HEK293 (cell line): ENCODE results near the gene AFF2.
A peak's percentile ranks its signal among the peaks of the same experiment; 100 is the strongest.

Experiments used
- CTCF ChIA-PET: fragments of 350-600 bp; formaldehyde crosslinking; extraction: SDS; loops from one replicate; lab custom pipeline; 2021; ENCODE audit warnings: antibody characterized with exemption; lab: Yijun Ruan, JAX
- POLR2A ChIA-PET: fragments of 300-600 bp; formaldehyde crosslinking; extraction: SDS; loops from one replicate; lab custom pipeline; 2020; ENCODE audit warnings: antibody characterized with exemption, inconsistent platforms; lab: Yijun Ruan, JAX
- H3K27ac ChIP-seq: fragments of 200-500 bp; sonication (Bioruptor generic); 2 replicates; pipeline ENCODE4 v1.5.1; 2014; ENCODE audit warnings: low read depth, low read length, control low read depth, inconsistent platforms; ENCODE audit errors: extremely low read depth
- H3K36me3 ChIP-seq, 2 experiments: fragments of 200-500 bp in 1 of 2; sonication (Bioruptor generic) in 1 of 2; 1 replicate in 1 of 2; 2 replicates in 1 of 2; pipeline ENCODE4 v1.5.1; 2014 to 2017; ENCODE audit warnings: inconsistent platforms in 2 of 2, low read length in 2 of 2; ENCODE audit not compliant: control insufficient read depth in 2 of 2, insufficient read depth in 1 of 2
- H3K4me1 ChIP-seq: fragments of 200-500 bp; sonication (Bioruptor generic); 2 replicates; pipeline ENCODE4 v1.5.1; 2014; ENCODE audit warnings: mild to moderate bottlenecking, low read length, inconsistent platforms; ENCODE audit not compliant: control insufficient read depth, insufficient read depth
- H3K4me3 ChIP-seq: 2 replicates; pipeline ENCODE4 v1.5.1; 2011; ENCODE audit warnings: low read depth, mild to moderate bottlenecking, control low read depth, low read length, moderate library complexity
- H3K9me3 ChIP-seq: fragments of 200-500 bp; sonication (Bioruptor generic); 2 replicates; pipeline ENCODE4 v1.5.1; 2014; ENCODE audit warnings: low read depth, low read length, inconsistent platforms; ENCODE audit not compliant: control insufficient read depth, insufficient read depth
- ATF2 ChIP-seq: fragments of 450-650 bp; formaldehyde crosslinking; IDR thresholded peaks from 2 replicates; pipeline ENCODE4 v1.5.1; 2016; ENCODE audit warnings: missing biosample characterization, missing genetic modification characterization, low read depth
- IKZF3 ChIP-seq: fragments of 450-650 bp; IDR thresholded peaks from 2 replicates; pipeline ENCODE4 v1.5.0; 2018; ENCODE audit warnings: missing biosample characterization, mild to moderate bottlenecking, missing genetic modification characterization, moderate library complexity
- MZF1 ChIP-seq: fragments of 450-650 bp; formaldehyde crosslinking; IDR thresholded peaks from 2 replicates; pipeline ENCODE4 v1.5.1; 2017; ENCODE audit warnings: missing biosample characterization, missing genetic modification characterization, borderline replicate concordance
- PRDM1 ChIP-seq: fragments of 450-650 bp; formaldehyde crosslinking; IDR thresholded peaks from 2 replicates; pipeline ENCODE4; 2016; ENCODE audit warnings: missing biosample characterization, missing genetic modification characterization
- REPIN1 ChIP-seq: fragments of 450-650 bp; formaldehyde crosslinking; IDR thresholded peaks from 2 replicates; pipeline ENCODE4 v1.5.1; 2017; ENCODE audit warnings: missing biosample characterization, missing genetic modification characterization, low read depth
- SCRT2 ChIP-seq: fragments of 450-650 bp; formaldehyde crosslinking; IDR thresholded peaks from 2 replicates; pipeline ENCODE4 v1.5.1; 2016; ENCODE audit warnings: missing biosample characterization, missing genetic modification characterization
- SP2 ChIP-seq: fragments of 450-650 bp; formaldehyde crosslinking; IDR thresholded peaks from 2 replicates; pipeline ENCODE4 v1.5.1; 2016; ENCODE audit warnings: missing biosample characterization, missing genetic modification characterization
- ZFP3 ChIP-seq: fragments of 450-650 bp; formaldehyde crosslinking; IDR thresholded peaks from 2 replicates; pipeline ENCODE4 v1.5.1; 2016; ENCODE audit warnings: low read depth, missing biosample characterization, missing genetic modification characterization
- ZFP37 ChIP-seq: fragments of 450-650 bp; formaldehyde crosslinking; IDR thresholded peaks from 2 replicates; pipeline ENCODE4 v1.5.1; 2016; ENCODE audit warnings: missing biosample characterization, missing genetic modification characterization
- ZNF121 ChIP-seq: fragments of 450-650 bp; formaldehyde crosslinking; IDR thresholded peaks from 2 replicates; pipeline ENCODE4 v1.5.1; 2016; ENCODE audit warnings: missing biosample characterization, missing genetic modification characterization
- ZNF155 ChIP-seq: fragments of 450-650 bp; formaldehyde crosslinking; IDR thresholded peaks from 2 replicates; pipeline ENCODE4 v1.5.1; 2016; ENCODE audit warnings: missing biosample characterization, missing genetic modification characterization
- ZNF2 ChIP-seq: fragments of 450-650 bp; formaldehyde crosslinking; IDR thresholded peaks from 2 replicates; pipeline ENCODE4 v1.5.1; 2016; ENCODE audit warnings: missing biosample characterization, missing genetic modification characterization
- ZNF211 ChIP-seq: fragments of 450-650 bp; formaldehyde crosslinking; IDR thresholded peaks from 2 replicates; pipeline ENCODE4 v1.5.1; 2016; ENCODE audit warnings: low read depth, missing biosample characterization, missing genetic modification characterization
- ZNF292 ChIP-seq: fragments of 450-650 bp; formaldehyde crosslinking; IDR thresholded peaks from 2 replicates; pipeline ENCODE4 v1.5.1; 2016; ENCODE audit warnings: low read depth, missing biosample characterization, missing genetic modification characterization, borderline replicate concordance
- ZNF302 ChIP-seq: fragments of 450-650 bp; formaldehyde crosslinking; IDR thresholded peaks from 2 replicates; pipeline ENCODE4 v1.5.1; 2016; ENCODE audit warnings: missing biosample characterization, missing genetic modification characterization, low read depth
- ZNF354C ChIP-seq: fragments of 450-650 bp; formaldehyde crosslinking; IDR thresholded peaks from 2 replicates; pipeline ENCODE4 v1.5.1; 2016; ENCODE audit warnings: missing biosample characterization, missing genetic modification characterization, low read depth, borderline replicate concordance
- ZNF394 ChIP-seq: fragments of 450-650 bp; formaldehyde crosslinking; IDR thresholded peaks from 2 replicates; pipeline ENCODE4 v1.5.1; 2016; ENCODE audit warnings: missing biosample characterization, missing genetic modification characterization, mild to moderate bottlenecking, moderate library complexity, borderline replicate concordance
- ZNF518A ChIP-seq: fragments of 450-650 bp; formaldehyde crosslinking; conservative IDR thresholded peaks from 2 replicates; pipeline ENCODE4 v1.5.1; 2016; ENCODE audit warnings: low read depth, missing biosample characterization, missing genetic modification characterization
- ZNF530 ChIP-seq: fragments of 450-650 bp; formaldehyde crosslinking; IDR thresholded peaks from 2 replicates; pipeline ENCODE4 v1.5.1; 2016; ENCODE audit warnings: low read depth, missing biosample characterization, missing genetic modification characterization
- ZNF580 ChIP-seq: fragments of 450-650 bp; formaldehyde crosslinking; IDR thresholded peaks from 2 replicates; pipeline ENCODE4 v1.5.1; 2016; ENCODE audit warnings: missing biosample characterization, missing genetic modification characterization
- ZNF610 ChIP-seq: fragments of 450-650 bp; formaldehyde crosslinking; IDR thresholded peaks from 2 replicates; pipeline ENCODE4 v1.5.1; 2016; ENCODE audit warnings: missing biosample characterization, missing genetic modification characterization, borderline replicate concordance
- ZNF670 ChIP-seq: fragments of 450-650 bp; formaldehyde crosslinking; IDR thresholded peaks from 2 replicates; pipeline ENCODE4 v1.5.1; 2016; ENCODE audit warnings: missing biosample characterization, missing genetic modification characterization, low read depth
- ZNF701 ChIP-seq: fragments of 450-650 bp; formaldehyde crosslinking; IDR thresholded peaks from 2 replicates; pipeline ENCODE4 v1.5.1; 2016; ENCODE audit warnings: missing biosample characterization, missing genetic modification characterization
- ZNF776 ChIP-seq: fragments of 450-650 bp; formaldehyde crosslinking; IDR thresholded peaks from 2 replicates; pipeline ENCODE4 v1.5.0; 2017; ENCODE audit warnings: missing biosample characterization, missing genetic modification characterization, borderline replicate concordance
- ZNF785 ChIP-seq: fragments of 450-650 bp; formaldehyde crosslinking; IDR thresholded peaks from 2 replicates; pipeline ENCODE4 v1.5.1; 2016; ENCODE audit warnings: missing biosample characterization, missing genetic modification characterization

AFF2 gene

DNA sequence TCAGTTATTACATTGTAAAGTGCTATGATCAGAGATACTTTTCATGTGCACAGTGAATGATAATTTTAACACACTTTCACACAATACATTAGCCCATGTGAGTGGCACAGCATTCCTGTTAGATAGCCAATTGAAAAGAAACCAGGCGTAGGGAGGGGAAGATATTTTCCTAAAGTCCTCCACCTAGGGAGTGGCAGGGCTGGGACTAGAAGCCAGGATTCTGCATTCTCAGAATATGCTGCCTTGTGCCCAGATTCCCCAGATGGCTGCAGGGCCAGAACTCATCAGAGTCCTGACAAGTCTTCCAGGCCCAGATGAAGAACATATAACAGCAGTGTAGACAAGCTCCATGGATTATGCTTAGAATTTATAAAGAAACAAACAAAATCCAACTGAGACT, 350.2 kb downstream of the AFF2 start:
- Histone ChIP-seq H3K9me3 (no peaks in the 10 kb centered on the region), H3K4me3 (no peak overlapping the region)
- CTCF ChIA-PET = no interaction called here
- TF ChIP-seq ZNF776 (tag by site-specific recombination) (no peak), ZNF518A (no peak), ZNF302 (tag by site-specific recombination) (no peak), ZFP37 (tag by site-specific recombination) (no peak), ZNF530 (tag by site-specific recombination) (no peak), ZNF670 (tag by site-specific recombination) (no peak), PRDM1 (no peak), REPIN1 (tag by site-specific recombination) (no peak), ZNF2 (tag by site-specific recombination) (no peak), ZNF121 (tag by site-specific recombination) (no peak), ZNF394 (no peak), ZNF292 (tag by site-specific recombination) (no peak), ZNF610 (no peak), ATF2 (tag by site-specific recombination) (no peak)
- TF ChIP-seq, all 188 proteins: peak for 0
- Histone ChIP-seq H3K36me3 (no peaks in the 10 kb centered on the region), H3K27ac (no peak overlapping the region), H3K4me1 (peaks cover 6% of the 10 kb centered on the region; the same call in 1 of the 2 replicates)
- POLR2A ChIA-PET = no interaction called here

GRCh38 chrX:148854306-148854705, 353.9 kb downstream of the AFF2 start:
- ChIA-PET POLR2A (no interaction called here), CTCF (no interaction called here)
- Histone ChIP-seq H3K4me3 (no peak overlapping the region), H3K4me1 (peaks cover 6% of the 10 kb centered on the region; the same call in 1 of the 2 replicates), H3K27ac (no peak overlapping the region), H3K9me3 (no peaks in the 10 kb centered on the region), H3K36me3 (no peaks in the 10 kb centered on the region)
- TF ChIP-seq MZF1 = peak; percentile 53; the same call in 1 of the 2 replicates
- TF ChIP-seq ZNF701 (tag by site-specific recombination) = no peak

GRCh38 chrX:148856505-148856904, 356.1 kb downstream of the AFF2 start:
- H3K4me3 ChIP-seq = no peak overlapping the region
- H3K4me1 ChIP-seq = peaks cover 6% of the 10 kb centered on the region; the same call in 1 of the 2 replicates
- CTCF ChIA-PET = interaction anchor here (0.5 kb wide), 1 partner anchor 26 kb away, joined by 3 read pairs; no protein-coding TSS in a partner anchor
- POLR2A ChIA-PET = no interaction called here
- H3K27ac ChIP-seq = no peak overlapping the region
- H3K9me3 ChIP-seq = no peaks in the 10 kb centered on the region
- H3K36me3 ChIP-seq = no peaks in the 10 kb centered on the region
- TF ChIP-seq IKZF3 (tag by site-specific recombination) (no peak), ZNF155 (no peak), SCRT2 (tag by site-specific recombination) (no peak), ZNF580 (tag by site-specific recombination) (no peak), ZNF354C (no peak), ZNF785 (tag by site-specific recombination) (no peak), ZFP3 (tag by site-specific recombination) (no peak), SP2 (no peak), ZNF211 (tag by site-specific recombination) (no peak)
